ENCODE data around the gene ZDHHC8.

GRCh38 chr22:20139391-20140106 is 7.9 kb downstream of the ZDHHC8 start:
- TF ChIP-seq EZH2 (IDR thresholded peaks at IDR 0.05; ENCODE audit: low read length): no peak
- no peak for TF ChIP-seq CTCF (optimal IDR thresholded peaks at IDR 0.05 in 1 of 3, IDR thresholded peaks at IDR 0.05 in 1 of 3, conservative IDR thresholded peaks at IDR 0.05 in 1 of 3; ENCODE audit: extremely low read depth in 1 of 3, insufficient read depth in 2 of 3, low read length in 3 of 3)
